ENCODE results near the gene CACNA2D4.
"Not testable (repeated sequence)": the region's sequence is repeated elsewhere in the genome, so short reads cannot be mapped to it uniquely, and the experiment has no call there.

CACNA2D4 gene, protein sequence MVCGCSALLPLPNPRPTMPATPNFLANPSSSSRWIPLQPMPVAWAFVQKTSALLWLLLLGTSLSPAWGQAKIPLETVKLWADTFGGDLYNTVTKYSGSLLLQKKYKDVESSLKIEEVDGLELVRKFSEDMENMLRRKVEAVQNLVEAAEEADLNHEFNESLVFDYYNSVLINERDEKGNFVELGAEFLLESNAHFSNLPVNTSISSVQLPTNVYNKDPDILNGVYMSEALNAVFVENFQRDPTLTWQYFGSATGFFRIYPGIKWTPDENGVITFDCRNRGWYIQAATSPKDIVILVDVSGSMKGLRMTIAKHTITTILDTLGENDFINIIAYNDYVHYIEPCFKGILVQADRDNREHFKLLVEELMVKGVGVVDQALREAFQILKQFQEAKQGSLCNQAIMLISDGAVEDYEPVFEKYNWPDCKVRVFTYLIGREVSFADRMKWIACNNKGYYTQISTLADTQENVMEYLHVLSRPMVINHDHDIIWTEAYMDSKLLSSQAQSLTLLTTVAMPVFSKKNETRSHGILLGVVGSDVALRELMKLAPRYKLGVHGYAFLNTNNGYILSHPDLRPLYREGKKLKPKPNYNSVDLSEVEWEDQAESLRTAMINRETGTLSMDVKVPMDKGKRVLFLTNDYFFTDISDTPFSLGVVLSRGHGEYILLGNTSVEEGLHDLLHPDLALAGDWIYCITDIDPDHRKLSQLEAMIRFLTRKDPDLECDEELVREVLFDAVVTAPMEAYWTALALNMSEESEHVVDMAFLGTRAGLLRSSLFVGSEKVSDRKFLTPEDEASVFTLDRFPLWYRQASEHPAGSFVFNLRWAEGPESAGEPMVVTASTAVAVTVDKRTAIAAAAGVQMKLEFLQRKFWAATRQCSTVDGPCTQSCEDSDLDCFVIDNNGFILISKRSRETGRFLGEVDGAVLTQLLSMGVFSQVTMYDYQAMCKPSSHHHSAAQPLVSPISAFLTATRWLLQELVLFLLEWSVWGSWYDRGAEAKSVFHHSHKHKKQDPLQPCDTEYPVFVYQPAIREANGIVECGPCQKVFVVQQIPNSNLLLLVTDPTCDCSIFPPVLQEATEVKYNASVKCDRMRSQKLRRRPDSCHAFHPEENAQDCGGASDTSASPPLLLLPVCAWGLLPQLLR

DNA sequence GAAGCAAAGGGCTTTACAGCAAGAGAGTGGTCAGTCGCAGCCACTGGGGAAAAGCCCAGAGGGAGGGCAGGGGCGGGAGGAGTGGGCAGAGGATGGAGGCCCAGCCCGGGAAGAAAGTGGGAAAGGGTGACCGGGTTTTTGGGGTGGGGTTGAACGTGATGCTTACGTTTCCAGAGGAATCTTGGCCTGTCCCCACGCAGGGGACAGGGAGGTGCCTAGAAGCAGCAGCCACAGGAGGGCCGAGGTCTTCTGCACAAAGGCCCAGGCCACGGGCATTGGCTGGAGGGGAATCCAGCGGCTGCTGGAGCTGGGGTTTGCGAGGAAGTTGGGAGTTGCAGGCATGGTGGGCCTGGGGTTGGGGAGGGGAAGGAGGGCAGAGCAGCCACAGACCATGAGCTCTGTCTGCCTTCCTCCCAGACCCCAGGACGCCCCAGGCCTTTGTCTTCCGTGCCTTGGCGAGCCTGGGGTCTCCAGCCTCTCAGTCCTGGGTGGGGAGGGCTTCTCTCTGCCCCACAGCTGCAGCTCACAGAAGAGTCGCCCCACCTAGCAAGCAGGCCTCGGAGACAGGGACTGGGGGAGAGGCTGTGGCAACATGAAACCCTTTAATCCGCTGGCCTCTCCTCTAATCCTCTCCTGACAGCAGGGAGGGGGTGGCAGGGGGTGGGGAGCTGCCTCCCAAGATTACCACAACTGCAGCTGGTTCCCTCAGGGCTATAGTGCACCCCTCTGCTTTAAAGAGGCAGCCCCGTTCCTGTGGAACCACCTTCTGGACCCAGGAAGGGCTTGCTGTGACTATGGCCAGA is at the start of gene CACNA2D4:
Gene CACNA2D4 (minus strand): TSS at position 572 of the 803 bp plus-strand sequence. CDS start 179 bp downstream, at position 393.
- DNase-seq (ENCODE audit: low spot score), result no peak

DNA sequence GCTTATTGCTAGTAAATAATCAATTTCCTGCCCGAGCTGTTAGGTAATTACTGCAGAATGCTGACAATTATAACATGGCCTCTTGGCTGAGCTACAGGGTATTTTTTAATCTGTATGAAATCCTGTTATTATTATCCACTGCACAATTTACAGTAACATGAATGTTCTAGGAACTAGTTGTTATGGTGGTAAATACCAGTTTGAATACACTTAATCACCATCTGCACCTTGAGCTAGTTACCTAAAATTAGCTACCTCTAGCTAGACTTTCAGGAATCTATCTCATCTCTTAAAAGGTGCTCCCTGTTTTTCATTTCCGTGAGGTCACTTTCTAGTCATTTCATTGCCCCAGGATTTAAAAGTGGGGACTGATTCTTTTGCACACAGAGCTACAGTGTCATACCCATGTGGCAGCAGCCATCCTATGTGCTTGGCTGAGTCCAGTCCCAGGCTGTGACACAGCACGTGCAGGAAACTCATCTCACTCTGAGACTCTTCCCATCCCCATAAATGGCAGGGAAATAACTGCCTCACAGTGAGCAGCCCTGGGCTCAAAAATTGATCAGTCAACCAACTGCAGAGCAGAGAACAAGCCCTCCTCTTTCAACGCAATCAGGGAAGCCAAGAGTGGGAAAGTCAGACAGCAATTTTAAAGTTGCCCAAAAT is 48.2 kb upstream of the CACNA2D4 start:
- DNase-seq (ENCODE audit: low spot score), result no peak

DNA sequence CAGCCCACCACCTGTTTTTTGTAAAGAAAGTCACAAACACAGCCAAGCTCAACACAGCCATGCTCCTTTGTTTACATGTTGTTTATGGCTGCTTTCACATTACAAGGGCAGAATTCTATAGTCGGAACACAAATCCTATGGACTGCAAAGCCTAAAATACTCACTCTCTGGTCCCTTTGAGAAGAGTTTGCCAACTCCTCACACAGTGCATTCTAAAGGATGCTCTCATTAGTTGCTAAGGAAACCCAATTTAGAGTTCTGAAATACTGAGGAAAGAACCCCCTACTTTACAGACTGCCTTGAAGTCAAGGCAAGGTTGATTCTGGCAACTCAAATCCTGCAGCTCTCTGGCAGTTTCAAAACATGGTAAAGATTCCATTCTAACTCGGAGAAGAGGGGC is 47.5 kb upstream of the CACNA2D4 start:
- no peak for DNase-seq (ENCODE audit: low spot score)

DNA sequence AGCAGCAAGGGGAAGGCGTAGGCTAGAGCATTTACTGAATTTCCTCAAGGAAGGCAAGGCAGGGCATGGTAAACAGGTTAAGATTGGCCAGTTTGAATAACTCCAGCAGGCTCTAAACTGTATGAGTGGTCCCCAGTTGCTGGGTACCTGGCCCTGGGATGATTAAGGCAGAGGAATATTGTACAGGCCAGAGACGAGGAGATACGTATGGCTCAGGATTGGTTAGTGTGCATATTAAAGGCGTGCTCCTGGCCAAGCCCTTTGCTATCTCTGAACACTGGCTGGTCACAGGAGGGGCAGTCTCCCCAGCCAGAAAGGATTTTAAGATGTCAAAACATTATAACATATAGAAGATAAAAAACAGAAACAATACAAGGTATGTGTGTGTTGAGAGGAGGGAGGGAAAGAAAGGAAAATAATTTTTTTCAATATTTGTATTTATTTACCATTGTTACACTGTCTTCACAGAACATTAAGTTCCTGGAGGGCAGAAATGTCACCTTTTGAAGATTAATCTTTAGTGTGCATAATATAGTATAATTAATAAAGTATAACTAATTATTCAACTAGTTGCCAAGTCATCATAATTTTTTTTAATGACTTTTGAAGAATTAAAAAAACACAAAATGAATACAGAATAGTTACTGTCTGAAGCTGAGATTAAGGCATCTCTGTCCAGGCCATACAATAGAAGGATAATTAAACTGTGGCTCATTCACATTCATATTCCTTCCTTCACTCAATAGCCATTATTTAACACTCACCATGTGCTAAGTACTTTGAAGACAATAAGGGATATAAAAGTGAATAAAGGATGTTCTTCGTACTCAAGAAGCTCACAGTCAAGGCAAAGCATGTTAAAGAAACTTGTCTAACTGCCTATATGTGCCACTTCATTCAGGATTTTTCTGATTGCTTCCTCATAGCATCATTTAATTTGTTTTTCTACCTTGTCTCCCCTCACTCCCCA is 43.9 kb upstream of the CACNA2D4 start:
- DNase-seq (ENCODE audit: low spot score), result no peak

DNA sequence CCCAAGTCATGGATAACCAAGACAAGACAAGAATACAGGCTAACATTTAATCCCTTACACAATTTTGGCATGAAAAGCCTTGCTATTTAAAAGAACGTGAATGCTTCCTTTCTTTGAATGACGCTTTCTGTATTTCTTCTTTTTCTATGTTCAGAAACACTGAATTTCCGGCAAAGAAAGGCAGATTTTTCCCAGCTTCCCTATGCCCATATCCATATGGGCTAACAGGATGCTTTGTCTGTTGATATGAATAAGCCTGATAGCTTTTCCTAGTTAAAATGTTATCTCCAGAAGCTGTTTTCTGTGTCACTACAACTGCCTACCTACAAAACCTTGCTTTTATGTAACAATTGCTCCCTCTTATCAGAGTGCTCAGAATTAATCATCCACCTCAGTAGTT is 38.3 kb upstream of the CACNA2D4 start:
- DNase-seq (ENCODE audit: low spot score), result no peak

DNA sequence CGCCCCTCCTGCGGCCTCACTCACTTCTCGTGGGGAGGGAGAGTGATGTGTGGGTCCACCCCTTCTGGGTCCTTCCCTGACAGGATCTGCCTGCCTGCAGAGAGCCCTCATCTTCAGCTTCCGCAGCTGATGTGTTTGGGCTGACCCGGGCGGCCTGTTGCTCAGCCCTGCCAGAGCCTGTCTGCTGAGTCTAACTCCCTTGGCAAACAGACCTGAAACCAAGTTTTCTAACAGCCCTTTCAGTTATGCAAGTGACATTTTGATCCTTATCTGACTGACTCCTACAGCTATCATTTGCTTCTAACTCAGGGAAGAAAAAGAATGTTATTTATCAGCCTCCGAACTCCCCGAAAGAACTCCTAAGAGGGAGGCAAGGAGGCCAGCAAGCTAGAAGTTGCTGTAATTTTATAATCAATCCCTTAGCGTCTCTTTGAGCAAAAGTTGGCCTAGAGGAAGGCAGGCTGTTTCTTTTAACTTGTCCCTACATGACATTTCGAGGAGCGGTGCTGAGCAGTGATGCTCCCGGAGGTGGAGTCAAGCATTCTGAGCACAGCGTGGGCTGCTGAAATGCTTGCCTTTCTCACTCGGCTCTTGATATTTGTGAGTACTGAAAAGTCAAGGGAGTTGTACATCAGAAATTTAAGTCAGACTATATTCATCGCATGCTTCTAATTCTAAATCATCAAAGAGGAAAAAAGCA is 31.5 kb upstream of the CACNA2D4 start:
- DNase-seq (ENCODE audit: low spot score), result no peak

DNA sequence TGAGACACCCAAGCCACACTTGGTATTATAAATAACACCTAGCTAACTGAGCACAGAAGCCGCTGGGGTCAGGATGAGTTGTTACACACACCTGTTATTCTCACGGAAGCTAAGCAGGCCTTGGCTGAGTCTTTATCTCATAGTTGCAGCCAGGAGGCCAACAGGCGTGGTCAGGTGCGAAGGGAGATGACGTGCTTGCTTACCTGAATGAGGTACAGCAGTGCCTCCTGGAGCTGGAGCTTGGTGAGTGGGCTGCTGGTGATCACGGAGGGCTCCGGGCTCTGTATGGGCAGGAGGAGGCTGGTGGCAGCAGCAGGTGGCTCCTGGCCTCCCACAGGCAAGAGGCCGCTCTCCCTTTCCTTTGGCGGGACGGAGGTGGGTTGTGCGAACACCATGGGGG is 30.4 kb upstream of the CACNA2D4 start:
- no peak for DNase-seq (ENCODE audit: low spot score)

DNA sequence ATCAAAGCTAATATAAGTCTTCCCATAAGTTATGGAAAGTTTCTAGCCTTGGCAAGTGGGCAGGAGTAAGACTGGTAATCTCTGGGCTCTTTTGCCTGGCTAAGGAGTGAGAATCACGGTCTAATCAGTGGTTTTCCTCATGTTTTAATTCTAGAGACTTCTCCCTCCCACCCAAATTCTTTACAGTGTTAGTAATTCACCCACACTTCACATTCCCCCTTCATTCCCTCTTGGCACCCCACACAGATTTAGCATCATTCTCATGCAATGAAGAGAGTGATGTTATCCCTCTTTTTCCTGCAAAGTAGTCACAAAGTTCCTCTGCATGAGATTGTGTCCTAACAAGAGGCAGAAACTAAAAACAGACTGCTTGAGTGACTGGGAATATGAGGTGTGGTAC is 28.6 kb upstream of the CACNA2D4 start:
- no peak for DNase-seq (ENCODE audit: low spot score)

DNA sequence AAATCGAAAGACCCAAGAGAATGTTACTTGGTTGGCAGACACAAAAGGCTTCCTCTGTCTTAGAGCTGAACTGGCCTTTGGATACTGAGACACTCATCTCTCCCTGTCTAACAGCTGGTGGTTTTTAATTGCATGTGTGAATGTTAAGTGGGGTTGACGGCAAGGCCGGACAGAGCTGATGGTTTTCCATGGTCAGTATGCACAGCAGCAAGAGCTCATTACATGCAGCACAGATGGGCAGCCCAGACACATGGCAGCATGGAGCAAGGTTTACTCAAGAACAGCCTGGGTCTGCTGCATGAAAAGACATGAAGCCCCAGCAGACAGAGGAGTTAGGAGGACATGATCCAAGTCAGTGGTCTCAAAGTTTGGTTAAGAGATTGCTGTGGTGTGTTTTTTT is 27.8 kb upstream of the CACNA2D4 start:
- no peak for DNase-seq (ENCODE audit: low spot score)

DNA sequence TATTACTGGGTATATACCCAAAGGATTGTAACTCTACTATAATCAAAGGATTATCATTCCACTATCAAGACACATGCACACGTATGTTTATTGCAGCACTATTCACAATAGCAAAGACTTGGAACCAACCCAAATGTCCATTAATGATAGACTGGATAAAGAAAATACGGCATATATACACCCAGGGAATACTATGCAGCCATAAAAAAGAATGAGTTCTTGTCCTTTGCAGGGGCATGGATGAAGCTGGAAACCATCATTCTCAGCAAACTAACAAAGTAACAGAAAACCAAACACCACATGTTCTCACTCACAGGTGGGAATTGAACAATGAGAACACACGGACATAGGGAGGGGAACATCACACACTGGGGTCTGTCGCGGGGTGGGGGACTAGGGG is 27.1 kb upstream of the CACNA2D4 start:
- not testable (repeated sequence) for DNase-seq (ENCODE audit: low spot score)

DNA sequence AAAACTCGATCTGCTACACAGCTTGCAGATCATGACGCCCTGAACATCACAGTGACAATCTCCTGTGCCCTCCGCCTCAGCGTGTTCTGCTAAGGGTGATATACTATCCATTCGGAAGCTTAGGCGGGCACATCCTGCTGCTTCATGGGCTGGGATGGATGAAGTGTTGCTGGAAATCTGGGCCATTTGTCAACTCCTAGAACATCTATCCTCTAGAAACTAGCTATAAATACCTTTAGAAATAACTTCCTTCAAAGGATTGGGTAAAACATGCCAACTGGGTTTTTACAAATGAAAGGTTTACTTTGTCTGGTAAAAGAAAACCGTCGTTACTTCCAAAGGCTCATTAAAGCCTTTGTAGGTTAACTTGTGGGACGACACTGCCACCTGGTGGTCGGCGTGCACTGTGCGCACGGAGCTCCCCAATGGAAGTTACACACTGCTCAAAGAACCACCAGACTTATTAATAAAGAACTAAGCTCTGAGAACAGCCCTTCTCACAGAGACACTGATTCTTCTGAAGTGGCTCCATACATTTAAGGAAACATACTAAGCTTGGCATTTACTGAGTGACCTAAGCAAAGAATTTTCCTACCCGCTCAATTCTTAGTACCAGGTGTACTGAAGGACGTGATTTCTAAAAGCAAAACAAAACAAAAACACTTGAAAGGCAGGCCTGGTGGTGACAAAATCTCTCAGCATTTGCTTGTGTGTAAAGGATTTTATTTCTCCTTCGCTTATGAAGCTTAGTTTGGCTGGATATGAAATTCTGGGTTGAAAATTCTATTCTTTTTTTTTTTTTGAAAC is 21.6 kb upstream of the CACNA2D4 start:
- peak; percentile 94 for DNase-seq (ENCODE audit: low spot score)

DNA sequence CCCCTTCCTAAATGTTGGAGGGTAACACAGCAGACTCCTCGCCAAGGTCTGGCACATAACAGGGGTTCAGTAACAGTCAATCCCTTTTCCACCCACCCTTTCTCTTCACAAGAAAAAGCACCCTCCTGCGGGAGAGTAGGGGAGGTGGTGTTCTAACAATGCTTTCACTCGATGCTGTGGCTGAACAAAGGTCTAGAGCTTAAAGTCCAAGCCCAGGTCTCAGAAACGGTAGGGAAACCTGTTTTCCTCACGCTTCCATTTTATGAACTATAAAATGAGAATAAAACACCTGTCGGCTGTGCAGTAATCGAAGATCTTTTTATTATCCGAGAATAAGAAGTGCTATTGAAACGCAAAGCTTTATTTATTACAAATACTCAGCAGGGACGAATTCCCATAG is 20.9 kb upstream of the CACNA2D4 start:
- DNase-seq (ENCODE audit: low spot score), result no peak

DNA sequence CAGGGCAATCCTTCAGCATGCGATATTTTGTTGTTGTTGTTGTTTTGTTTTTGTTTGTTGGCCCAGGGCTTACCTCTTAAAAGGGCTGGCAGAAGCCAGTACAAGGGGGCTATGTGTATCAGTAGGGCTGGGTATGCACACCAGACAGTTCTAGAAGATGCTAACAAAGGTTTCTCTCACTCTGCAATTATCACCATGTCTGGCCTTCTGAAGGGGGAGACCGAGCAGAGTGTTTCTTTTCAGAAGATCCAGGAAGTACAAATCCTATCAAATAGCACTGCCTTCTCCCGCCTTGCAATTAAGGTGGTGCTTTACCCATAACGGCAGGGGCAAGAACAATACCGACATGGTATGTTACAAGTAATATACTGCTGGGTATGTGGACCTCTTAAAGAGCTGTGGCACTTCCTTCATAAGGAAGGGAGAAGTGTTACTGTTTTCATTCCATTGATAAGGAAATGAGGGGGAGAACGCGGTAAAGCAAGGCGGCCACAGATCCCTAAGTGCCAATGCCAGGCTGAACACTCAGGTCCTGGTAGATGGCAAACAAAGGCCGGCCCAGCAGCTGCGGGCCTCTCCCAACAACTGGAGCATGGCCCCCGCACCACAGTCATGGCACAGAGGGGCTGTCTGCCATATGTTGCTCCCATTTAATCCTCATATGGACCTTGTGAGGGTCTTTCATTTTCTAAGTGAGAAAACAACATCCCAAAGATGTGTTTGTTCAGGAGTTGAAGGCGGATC is 19.2 kb upstream of the CACNA2D4 start:
- peak; percentile 52 for DNase-seq (ENCODE audit: low spot score)

DNA sequence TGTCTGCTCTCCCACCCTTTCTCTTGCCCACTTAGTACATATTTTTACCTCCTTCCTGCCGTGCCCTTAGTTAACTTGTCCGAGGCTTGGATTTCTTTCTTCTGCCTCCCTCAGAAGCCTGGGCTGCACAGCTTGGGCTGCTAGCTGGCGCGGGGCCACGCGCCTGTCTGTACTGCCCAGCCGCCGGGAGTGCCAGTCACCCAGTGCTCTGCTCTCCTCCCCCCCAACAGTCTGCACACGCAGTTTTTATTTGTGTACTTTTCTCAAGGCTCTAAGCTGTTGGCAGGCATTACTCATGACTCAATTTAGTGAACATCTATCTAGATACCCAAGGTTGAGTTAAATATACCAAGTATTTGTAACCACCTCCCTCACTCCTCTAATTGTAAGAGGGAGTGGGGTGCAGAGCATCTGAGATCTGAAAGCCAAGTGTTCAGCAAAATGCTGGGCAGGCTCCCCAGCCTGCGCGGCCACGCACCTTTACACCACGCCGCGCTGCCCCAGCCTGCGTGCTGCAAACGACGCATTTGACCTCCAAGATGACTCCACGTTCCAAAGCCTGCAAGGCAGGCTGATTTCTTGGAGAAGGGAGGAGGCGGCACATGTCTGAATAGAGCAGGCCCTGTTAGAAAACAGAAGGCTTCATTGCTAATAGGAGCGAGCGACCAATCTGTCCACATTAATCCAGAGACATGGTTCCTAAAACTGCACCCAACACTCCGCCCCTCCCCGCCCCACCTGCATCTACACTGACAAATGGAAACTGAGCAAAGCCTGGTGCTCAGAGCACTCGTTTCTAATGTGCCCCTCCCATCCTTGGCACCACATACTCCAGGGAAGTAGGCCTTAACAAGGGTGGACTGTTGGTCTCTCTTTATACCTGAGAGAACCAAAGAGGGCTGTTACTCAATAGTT is 18.2 kb upstream of the CACNA2D4 start:
- peak; percentile 94 for DNase-seq (ENCODE audit: low spot score)

DNA sequence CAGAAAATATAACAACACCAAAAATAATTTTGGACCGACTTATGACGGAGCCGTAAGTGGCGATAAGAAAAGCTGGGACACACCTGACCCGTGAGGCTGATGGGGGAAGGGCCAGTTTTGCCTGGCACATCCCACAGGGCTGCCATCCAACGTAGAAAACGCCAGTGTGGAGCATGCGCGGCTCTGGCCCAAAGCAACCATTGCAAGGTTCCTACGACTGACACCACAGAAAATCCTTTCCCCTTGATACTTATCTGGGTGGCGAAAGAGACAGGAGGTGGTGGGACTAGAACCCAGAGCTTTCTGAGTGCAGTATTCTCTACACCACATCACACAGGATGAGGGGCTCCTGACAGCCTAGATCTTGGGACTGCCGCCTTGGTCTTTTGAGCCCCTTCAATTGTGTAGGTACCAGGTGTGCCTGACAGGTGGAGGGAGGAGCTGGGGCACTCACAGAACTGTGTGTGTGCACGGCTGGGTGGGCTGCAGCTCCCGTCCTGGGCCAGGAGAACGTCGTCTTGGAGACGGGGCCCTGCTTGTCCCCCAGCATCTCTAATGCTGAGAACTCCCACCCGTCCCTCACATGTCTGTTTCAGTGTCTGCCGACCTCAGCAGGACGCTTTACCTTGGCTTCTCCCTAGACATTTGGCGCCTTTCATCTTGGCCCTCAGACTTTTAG is 17.4 kb upstream of the CACNA2D4 start:
- DNase-seq (ENCODE audit: low spot score), result peak; percentile 76

DNA sequence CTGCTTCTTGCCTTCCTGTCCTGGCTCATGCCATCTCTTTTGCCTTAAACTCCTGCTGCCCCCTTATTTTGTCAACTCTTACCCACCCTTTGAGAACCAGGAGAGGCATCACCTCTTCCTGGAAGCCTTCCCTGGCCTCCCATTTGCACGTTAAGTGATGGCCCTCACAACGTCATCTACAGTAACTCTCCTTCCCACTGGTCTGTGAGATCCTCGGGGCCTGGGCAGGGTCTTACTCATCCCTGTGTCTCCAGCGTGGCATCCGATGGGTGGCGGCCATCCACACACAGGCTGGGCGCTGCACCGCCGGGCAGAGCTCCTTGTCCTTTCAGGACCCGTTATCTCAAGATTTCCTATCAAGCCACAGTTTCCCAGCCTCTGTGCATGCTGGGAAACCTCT is 16.8 kb upstream of the CACNA2D4 start:
- DNase-seq (ENCODE audit: low spot score), result no peak

Data from pons (tissue), 1 donor.